Natural killer cell (primary cell): ENCODE results near the gene PTPRU. TPM values are rescaled to one million over a fixed set of nuclear protein-coding genes. Genes with fewer than 3 reads are reported as not detected.

ENCODE experiments used
- ATAC-seq, 3 donors: fragments of 150-1000 bp in 2 of 3; fragments of 200-7000 bp in 1 of 3; cut with Tn5 transposase; 1 replicate in 1 of 3; 2 replicates in 2 of 3; pipeline ENCODE4 v1.10.0; 2021; ENCODE audit warnings: mild to moderate bottlenecking in 2 of 3, moderate library complexity in 2 of 3
- DNase-seq, 2 donors: peaks; one replicate each; pipeline versions ENCODE4 v3.0.0 to v3.0.0-alpha.2; 2013 to 2021; ENCODE audit warnings: mixed read lengths in 1 of 2
- H3K27ac ChIP-seq: one replicate; pipeline ENCODE4 v1.5.1; 2013; ENCODE audit warnings: mild to moderate bottlenecking, low read length
- H3K27me3 ChIP-seq: one replicate; pipeline ENCODE4 v1.6.1; 2013; ENCODE audit warnings: low read length; ENCODE audit not compliant: control insufficient read depth, insufficient read depth
- H3K36me3 ChIP-seq: one replicate; pipeline ENCODE4 v1.6.1; 2013; ENCODE audit warnings: low read length; ENCODE audit not compliant: control insufficient read depth, insufficient read depth
- H3K4me1 ChIP-seq: one replicate; pipeline ENCODE4 v1.6.1; 2013; ENCODE audit warnings: low read length; ENCODE audit not compliant: control insufficient read depth, insufficient read depth
- H3K4me3 ChIP-seq: one replicate; pipeline ENCODE4 v1.5.1; 2013; ENCODE audit warnings: low read length
- H3K9me3 ChIP-seq: one replicate; pipeline ENCODE4 v1.6.1; 2013; ENCODE audit warnings: low read length; ENCODE audit not compliant: control insufficient read depth, insufficient read depth
- H3K27ac Mint-ChIP-seq, 2 donors: one replicate each; pipeline ENCODE4 v1.8.0; 2022; ENCODE audit warnings: mild to moderate bottlenecking in 2 of 2, mixed read lengths in 2 of 2, moderate library complexity in 1 of 2
- H3K27me3 Mint-ChIP-seq, 2 donors: one replicate each; pipeline ENCODE4 v1.8.0; 2022; ENCODE audit warnings: low read depth in 2 of 2, mixed read lengths in 2 of 2
- H3K36me3 Mint-ChIP-seq: one replicate; pipeline ENCODE4 v1.8.0; 2022; ENCODE audit warnings: mixed read lengths
- H3K4me1 Mint-ChIP-seq, 2 donors: one replicate each; pipeline ENCODE4 v1.8.0; 2022; ENCODE audit warnings: mixed read lengths in 2 of 2
- H3K4me3 Mint-ChIP-seq: one replicate; pipeline ENCODE4 v1.8.0; 2022; ENCODE audit warnings: mild to moderate bottlenecking, moderate library complexity, mixed read lengths
- H3K9me3 Mint-ChIP-seq, 2 donors: one replicate each; pipeline ENCODE4 v1.8.0; 2022; ENCODE audit warnings: mixed read lengths in 2 of 2
- WGBS: methylation state at CpG from one replicate; pipeline ENCODE4 v1.1.7; 2013; ENCODE audit warnings: missing lambda C conversion rate; ENCODE audit not compliant: insufficient coverage; 5-methylcytosine and 5-hydroxymethylcytosine counted together
- intact Hi-C: fragments of 100-400 bp; cut with micrococcal nuclease; formaldehyde crosslinking; loops from one replicate; pipeline ENCODE4 v1.14.2; 2022
- total RNA-seq, 4 donors: library from RNA; stranded (reverse); fragments of 120-200 nt in 1 of 4; gene quantifications; one replicate each; pipeline versions ENCODE4 v1.2.3 to v1.2.4, GENCODE V29; 2013 to 2022
- TF ChIP-seq, protein P1 (sequence below): fragments of 200-600 bp; IDR thresholded peaks from one replicate; pipeline ENCODE4 v1.8.0; 2022; ENCODE audit warnings: antibody characterized with exemption

PTPRU gene
- total RNA-seq, 3 donors from 2014 or later (not counting 1 experiment from before 2014, with no cell fraction given) = 0.54 to 1.6 (median 0.79) TPM

DNA sequence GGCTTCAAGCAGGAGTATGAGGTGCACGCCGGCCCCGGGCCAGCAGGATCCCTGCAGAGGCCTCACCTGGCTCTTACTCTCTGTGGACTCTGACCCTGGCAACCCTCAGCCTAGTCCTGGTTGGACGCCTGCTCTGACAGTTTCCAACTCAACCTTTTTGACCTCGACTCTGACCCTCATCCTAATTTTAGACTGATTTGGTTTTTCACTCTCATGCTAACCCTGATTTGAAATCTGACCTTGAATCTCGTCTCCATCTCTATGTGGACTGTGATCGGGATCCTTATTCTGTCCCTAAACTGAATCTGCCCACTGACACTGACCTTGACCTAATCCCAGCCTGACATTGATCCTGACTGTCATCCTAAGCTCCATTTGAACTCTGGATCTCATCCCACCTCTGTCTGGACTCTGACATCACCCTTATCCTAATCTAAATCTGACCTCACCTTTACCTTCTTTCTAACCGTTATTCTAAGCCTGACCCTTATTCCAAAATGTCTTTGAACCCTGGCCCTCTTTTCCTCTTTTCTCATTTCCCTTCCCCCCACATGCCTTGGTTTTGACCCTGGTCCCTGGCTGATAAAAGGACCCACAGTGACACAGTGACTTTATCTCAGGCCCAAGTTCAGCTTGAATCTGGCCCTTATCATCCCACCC is 67.8 kb downstream of the PTPRU start:
- ATAC-seq (no peak), DNase-seq (no peak)
- Mint-ChIP-seq H3K4me1 (no peaks in the 10 kb centered on the region), H3K4me3 (no peak overlapping the region), H3K27ac (no peak overlapping the region), H3K9me3 (no peaks in the 10 kb centered on the region), H3K27me3 (peaks cover 0 to 7% of the 10 kb centered on the region in 2 donors), H3K36me3 (no peaks in the 10 kb centered on the region)
- TF ChIP-seq, protein P1, sequence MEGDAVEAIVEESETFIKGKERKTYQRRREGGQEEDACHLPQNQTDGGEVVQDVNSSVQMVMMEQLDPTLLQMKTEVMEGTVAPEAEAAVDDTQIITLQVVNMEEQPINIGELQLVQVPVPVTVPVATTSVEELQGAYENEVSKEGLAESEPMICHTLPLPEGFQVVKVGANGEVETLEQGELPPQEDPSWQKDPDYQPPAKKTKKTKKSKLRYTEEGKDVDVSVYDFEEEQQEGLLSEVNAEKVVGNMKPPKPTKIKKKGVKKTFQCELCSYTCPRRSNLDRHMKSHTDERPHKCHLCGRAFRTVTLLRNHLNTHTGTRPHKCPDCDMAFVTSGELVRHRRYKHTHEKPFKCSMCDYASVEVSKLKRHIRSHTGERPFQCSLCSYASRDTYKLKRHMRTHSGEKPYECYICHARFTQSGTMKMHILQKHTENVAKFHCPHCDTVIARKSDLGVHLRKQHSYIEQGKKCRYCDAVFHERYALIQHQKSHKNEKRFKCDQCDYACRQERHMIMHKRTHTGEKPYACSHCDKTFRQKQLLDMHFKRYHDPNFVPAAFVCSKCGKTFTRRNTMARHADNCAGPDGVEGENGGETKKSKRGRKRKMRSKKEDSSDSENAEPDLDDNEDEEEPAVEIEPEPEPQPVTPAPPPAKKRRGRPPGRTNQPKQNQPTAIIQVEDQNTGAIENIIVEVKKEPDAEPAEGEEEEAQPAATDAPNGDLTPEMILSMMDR = no peak
- intact Hi-C loops = no loop called here
- Histone ChIP-seq H3K36me3 (no peaks in the 10 kb centered on the region), H3K9me3 (no peaks in the 10 kb centered on the region), H3K27me3 (no peaks in the 10 kb centered on the region), H3K4me1 (no peaks in the 10 kb centered on the region), H3K27ac (no peak overlapping the region), H3K4me3 (no peak overlapping the region)
- 84% methylated on average over 8 of the region's 8 CpGs for WGBS

DNA sequence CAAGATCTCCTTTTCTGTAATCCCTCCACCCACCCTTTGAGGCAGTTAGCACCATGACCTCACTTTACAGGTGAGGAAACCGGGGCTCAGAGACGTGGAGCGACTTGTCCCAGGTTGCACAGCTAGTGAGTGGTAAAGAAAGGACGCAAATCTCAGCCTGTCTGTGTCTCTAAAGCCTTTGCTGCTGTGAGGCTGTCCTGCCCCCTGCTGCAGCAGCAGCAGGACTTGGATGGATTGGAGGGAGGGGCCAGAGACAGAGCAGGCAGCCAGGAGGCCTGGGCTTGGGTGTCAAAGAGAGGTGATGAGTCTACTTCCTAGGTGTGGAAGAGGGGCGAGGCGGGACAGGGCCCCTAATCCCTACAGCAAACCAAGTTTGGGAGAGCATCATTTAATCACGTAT is 69.6 kb downstream of the PTPRU start:
- intact Hi-C loops = no loop called here
- Mint-ChIP-seq H3K4me1 (no peaks in the 10 kb centered on the region), H3K27me3 (no peaks in the 10 kb centered on the region), H3K9me3 (no peaks in the 10 kb centered on the region), H3K4me3 (no peak overlapping the region), H3K36me3 (no peaks in the 10 kb centered on the region), H3K27ac (no peak overlapping the region)
- WGBS = 79% methylated on average over 7 of the region's 7 CpGs
- Histone ChIP-seq H3K4me3 (no peak overlapping the region), H3K4me1 (no peaks in the 10 kb centered on the region), H3K9me3 (no peaks in the 10 kb centered on the region), H3K27me3 (no peaks in the 10 kb centered on the region), H3K36me3 (no peaks in the 10 kb centered on the region), H3K27ac (no peak overlapping the region)
- DNase-seq (no peak), ATAC-seq (no peak)
- TF ChIP-seq, protein P1 = no peak

DNA sequence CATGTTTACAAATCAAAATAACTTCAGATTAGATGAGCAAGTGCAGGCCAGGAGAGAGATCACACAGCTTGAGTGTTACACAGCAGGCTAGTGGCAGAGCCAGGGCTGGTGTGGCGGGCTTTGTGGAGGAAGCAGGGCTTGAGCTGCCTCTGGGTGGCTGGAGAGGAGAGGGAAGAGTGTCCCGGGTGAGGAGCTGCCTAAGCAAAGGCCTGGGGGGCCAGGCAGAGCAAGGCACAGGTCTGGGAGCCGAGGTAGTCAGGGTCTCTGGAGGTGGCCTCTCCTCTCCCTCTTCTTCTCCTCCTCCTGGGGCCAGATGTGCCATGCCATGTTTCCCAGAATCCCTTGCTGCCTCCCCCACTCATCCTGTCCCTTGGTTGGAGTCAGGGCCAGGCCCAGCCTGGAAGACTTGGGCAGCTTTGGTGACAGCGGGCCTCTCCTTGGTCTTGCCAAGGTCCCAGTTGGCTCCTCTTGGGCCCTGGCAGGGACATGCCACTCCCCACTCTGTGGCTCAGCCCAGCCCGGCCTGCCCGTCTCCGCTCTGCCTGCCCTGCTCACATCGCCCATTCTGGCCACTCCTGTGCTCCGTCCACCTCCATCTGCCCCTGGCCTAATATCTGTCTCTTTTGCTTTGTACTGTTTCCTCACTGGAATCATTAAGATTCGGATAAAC is 70.3 kb downstream of the PTPRU start:
- Mint-ChIP-seq H3K4me3 (no peak overlapping the region), H3K4me1 (no peaks in the 10 kb centered on the region), H3K27ac (no peak overlapping the region), H3K9me3 (no peaks in the 10 kb centered on the region), H3K36me3 (no peaks in the 10 kb centered on the region), H3K27me3 (no peaks in the 10 kb centered on the region)
- ATAC-seq (no peak), DNase-seq (no peak)
- no peak overlapping the region for H3K27ac ChIP-seq
- H3K9me3 ChIP-seq = no peaks in the 10 kb centered on the region
- intact Hi-C loops = no loop called here
- H3K27me3 ChIP-seq = no peaks in the 10 kb centered on the region
- TF ChIP-seq, protein P1 = no peak
- H3K4me1 ChIP-seq = no peaks in the 10 kb centered on the region
- H3K4me3 ChIP-seq = no peak overlapping the region
- H3K36me3 ChIP-seq = no peaks in the 10 kb centered on the region
- 89% methylated on average over 10 of the region's 10 CpGs for WGBS
